ENCODE data around the gene WDR90.

WDR90 gene

DNA sequence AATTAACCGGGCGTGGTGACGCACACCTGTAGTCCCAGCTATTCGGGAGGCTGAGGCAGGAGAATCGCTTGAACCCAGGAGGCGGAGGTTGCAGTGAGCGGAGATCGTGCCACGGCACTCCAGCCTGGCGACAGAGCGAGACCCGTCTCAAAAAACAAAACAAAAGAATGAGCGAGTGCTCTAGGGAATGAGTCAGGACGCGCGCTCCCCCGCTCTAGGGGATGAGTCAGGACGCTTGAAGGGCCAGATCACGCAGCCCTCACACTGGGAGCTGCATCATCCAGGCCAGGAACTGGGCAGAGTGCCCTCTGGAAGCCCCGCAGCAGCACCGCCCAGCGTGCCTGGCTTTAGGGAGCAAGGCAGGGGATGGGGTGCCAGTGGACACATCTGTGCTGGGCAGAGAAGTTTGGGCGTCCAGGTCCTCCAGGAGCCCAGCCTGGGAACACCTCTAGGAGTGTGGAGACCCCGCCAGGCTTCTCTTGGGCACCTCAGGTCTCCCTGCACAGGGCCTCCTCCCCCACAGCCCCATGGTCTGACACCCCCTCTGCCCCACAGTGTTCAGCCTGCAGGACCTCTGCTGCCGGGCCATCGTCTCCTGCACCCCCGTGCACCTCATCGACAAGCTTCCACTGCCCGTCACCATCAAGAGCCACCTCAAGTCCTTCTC is 22.2 kb upstream of the WDR90 start:
- no peak for DNase-seq

DNA sequence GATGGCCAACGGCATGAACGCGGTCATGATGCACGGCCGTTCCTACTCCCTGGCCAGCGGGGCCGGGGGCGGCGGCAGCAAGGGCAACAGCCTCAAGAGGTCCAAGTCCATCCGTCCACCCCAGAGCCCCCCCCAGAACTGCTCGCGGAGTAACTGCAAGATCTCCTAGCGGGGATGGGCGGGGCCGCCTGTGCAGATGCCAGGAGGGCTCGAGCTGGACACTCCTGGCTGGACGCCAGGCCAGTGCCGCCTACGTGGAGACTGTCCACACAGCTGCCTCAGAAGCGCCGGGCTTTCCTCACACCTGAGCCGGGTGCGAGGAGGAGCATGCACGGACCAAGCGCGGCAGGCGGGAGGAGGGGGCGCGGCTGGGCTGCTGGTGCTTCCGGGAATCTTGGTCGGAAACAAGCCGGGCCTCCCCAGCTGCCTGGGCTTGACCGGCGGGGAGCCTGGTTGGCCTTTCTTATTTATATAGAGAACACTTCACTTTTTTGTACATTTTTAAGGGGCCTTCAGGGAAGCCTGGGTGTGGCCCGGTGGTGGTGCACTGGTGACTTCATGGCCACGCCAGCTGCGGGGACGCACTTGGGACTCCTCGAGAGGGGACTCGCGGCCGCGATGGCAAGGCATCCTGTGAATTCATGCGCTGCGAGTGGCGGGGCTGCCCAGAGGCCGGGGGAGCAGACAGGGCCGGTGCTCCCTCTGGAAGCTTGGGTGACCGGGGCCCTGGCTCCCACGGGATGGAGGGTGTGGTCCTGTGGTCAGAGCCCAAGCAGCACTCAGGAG is 21.5 kb upstream of the WDR90 start:
- no peak for DNase-seq

DNA sequence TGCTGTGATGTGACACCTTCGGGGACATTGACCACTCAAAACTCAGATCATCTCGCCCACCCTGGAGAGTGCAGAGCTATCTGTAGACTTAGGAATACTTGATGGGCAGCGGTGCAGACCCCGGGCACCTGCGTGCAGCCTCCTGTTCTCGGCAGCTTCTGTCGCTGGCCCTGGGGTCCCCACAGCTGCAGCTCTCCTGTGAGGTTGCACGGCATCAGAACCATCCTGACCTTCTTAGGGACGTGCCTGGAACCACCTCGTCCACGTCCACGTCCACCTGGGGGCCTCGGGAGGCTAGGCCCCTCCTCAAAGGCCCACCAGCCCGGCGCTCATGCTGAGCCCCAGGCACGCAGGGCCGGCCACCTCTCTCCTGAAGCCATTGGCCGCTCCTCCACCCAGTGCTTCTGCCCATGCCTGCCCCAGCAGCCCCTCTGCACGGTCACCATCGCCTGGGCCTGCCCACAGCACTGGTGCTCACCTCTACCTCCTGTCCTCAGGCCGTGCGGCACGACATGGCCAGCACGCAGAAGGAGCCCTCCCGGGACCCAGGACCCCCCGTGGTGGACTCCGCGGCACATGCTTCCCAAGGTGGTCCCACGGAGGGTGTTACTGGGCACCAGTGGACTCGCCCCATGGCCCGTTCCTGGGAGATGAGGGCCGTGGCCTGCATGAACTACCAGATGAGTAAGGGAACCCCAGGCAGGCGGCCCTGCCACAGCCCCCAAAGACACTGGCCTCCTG is 20.7 kb upstream of the WDR90 start:
- no peak for DNase-seq

DNA sequence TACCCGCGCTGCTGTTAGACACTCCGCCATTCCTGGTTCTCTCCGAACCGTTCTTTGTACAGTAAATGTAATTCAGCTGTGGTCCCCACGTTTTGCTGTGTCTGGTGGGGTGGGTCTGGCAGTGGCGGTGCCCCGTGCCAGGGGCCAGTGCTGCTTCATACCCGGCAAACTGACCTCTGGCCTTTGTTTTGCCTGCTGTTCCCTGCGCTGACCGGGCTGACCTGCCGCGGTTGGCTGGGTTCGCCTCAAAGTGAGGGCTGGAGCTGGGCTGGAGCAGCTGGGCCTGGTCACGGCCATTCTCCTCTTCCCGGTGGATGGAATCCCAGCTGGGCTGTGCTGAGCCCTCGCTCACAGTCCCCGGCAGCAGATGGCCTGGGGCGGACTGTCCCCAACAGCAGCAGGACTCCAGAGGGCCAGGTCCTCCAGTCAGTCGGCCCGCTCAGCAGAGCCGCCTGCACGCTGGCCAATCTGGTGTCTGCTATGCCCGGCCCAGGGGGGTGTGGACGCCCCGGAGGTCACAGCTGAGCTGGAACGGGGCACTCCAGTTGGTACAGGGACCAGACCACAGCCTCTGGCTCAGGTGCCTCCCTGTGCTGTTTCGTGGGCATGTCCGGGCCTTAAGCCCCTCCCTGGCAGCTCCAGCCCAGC is 19.9 kb upstream of the WDR90 start:
- DNase-seq, result no peak

DNA sequence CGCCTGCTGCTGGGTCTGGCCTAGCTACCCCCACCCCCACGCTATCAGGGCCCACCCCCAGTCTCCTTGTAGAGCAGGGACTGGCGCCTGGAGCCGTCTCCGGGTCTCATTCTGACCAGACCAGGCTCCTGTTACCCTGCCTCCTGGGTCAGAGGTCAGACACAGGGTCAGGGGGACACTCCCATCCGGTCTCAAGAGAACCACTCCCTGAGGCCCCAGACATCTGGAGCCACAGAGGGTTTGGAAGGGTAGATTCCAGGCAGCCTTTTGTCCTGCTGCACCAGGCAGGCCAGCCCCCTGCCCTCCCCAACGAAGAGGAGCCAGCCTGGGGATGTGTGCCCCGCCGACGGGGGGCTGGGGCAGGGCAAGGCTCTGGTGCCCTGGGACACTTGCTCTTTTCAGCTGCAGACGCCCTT is 19.3 kb upstream of the WDR90 start:
- no peak for DNase-seq

DNA sequence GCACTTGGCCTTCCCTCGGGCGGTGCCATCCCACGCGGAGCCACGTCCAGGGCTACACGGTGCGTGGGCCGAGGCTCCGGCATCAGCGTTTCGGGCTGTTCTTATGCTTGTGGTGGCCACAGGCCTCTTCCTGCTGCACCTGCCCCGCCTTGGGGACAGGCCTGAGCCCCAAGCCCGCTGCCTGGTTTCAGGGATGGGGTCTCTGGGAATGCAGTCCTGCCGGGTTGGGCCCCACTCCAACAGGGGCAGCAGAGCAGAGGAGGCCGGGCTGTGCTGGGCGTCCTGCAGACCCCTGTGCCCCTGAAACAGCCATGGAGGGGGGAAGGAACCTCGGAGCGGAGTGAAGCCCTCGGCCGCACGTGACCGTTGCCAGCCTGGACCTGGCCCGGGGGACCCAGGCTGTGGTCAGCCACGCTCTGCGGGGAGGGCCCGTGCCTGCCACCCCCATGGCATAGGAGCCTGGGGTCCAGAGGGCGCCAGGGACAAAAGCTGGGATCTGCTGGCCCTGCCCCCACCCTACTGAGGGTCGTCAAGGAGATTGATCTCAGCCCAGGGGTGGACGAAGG is 18.8 kb upstream of the WDR90 start:
- no peak for DNase-seq

DNA sequence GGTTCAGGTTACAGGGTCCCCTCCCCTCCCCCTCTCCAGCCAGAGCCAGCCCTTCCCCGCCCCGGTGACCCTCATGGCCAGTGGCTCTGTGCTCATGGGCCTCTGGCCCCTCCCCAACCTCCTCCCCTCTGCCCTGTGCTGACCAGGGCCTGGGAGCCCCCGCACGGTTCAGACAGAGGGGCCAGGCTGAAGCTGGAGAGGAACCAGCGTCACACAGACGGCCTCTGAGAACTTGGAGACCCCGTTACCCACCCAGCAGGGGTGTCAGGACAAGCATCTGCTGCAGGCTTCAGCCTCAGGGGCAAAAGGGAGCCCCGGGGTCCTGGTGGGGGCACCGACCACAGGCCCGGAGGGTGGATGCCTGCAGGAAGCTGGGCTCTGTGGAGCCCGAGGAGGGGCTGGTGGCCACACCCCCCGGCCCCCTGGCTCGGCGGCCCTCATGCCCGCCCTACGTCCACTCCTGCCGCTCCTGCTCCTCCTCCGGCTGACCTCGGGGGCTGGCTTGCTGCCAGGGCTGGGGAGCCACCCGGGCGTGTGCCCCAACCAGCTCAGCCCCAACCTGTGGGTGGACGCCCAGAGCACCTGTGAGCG is 18.3 kb upstream of the WDR90 start, which contains the start of gene WFIKKN1:
WFIKKN1 (plus strand) TSS at position 171 of the 591 bp plus-strand sequence; CDS start at position 440, 269 bp downstream.
- no peak for DNase-seq

DNA sequence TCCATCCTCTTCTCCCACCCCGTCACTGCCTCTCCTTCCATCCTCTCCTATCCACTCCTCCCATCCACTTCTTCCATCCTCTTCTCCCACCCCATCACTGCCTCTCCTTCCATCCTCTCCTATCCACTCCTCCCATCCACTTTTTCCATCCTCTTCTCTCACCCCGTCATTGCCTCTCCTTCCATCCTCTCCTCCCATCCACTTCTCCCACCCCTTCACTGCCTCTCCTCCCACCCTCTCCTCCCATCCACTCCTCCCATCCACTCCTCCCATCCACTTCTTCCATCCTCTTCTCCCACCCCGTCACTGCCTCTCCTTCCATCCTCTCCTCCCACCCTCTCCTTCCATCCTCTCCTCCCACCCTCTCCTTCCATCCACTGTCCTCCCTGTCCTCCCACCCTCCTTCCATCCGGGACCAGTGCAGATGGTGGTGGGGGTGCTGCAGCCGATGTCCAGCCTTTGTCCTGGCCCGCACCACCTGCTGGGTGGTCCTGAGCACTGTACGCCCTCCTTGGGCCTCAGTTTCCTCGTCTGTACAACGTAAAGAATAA is 17.3 kb upstream of the WDR90 start:
- no peak for DNase-seq

DNA sequence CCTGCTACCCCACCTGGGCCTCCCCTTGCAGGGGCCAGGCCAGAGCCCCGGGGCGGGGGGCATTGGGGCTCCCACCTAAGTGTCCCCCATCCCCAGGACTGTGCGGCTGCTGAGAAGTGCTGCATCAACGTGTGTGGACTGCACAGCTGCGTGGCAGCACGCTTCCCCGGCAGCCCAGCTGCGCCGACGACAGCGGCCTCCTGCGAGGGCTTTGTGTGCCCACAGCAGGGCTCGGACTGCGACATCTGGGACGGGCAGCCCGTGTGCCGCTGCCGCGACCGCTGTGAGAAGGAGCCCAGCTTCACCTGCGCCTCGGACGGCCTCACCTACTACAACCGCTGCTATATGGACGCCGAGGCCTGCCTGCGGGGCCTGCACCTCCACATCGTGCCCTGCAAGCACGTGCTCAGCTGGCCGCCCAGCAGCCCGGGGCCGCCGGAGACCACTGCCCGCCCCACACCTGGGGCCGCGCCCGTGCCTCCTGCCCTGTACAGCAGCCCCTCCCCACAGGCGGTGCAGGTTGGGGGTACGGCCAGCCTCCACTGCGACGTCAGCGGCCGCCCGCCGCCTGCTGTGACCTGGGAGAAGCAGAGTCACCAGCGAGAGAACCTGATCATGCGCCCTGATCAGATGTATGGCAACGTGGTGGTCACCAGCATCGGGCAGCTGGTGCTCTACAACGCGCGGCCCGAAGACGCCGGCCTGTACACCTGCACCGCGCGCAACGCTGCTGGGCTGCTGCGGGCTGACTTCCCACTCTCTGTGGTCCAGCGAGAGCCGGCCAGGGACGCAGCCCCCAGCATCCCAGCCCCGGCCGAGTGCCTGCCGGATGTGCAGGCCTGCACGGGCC is 16.5 kb upstream of the WDR90 start:
- DNase-seq, result no peak

DNA sequence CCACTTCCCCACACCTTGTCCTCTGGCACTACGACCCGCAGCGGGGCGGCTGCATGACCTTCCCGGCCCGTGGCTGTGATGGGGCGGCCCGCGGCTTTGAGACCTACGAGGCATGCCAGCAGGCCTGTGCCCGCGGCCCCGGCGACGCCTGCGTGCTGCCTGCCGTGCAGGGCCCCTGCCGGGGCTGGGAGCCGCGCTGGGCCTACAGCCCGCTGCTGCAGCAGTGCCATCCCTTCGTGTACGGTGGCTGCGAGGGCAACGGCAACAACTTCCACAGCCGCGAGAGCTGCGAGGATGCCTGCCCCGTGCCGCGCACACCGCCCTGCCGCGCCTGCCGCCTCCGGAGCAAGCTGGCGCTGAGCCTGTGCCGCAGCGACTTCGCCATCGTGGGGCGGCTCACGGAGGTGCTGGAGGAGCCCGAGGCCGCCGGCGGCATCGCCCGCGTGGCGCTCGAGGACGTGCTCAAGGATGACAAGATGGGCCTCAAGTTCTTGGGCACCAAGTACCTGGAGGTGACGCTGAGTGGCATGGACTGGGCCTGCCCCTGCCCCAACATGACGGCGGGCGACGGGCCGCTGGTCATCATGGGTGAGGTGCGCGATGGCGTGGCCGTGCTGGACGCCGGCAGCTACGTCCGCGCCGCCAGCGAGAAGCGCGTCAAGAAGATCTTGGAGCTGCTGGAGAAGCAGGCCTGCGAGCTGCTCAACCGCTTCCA is 15.7 kb upstream of the WDR90 start:
- DNase-seq, result no peak

DNA sequence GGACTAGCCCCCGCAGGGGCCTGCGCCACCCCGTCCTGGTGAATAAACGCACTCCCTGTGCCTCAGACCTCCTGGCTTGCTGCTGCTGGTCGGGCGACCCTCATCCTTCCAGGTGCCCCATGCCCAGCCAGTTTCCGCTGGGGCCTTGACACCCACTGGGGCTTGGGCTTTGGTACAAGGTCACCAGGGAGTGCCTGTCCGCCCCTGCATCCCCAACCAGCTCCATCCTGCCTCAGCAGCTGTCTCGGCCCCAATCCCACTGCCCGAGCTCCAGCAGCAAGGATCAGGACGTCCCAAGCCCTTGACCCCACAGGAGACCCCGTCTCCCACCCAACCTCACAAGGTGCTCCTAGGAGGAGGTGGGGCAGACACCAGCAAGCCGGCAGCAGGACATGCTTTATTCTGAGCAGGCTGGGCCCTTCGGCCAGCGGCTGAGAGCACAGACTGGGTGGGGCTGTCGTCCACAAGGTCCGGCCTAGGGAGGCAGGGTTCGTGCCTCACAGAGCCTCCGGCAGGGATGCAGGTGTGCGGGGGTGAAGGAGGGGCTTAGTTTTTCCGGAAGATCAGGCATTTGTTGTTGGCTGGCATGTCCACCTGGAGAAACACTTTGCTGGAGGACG is 15.0 kb upstream of the WDR90 start:
- no peak for DNase-seq

DNA sequence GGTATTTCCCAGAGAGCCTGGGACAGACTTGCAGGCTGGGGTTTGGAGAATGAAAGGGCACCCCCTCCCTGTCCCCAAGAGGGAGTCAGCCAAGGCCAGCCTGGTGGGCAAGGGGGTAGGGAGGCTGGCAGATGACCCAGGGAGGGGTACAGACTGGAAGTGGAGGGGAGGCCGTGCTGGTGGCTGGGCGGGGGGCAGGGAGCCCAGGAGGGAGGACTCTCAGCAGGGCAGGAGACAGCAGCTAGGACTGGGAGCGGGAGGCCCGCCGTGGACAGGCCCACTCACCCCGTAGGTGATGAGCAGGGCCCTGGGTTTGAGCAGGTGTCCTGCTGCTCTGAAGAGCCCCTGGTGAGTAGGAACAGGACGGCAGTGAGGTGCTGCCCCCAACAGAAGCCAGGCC is 14.2 kb upstream of the WDR90 start:
- no peak for DNase-seq

DNA sequence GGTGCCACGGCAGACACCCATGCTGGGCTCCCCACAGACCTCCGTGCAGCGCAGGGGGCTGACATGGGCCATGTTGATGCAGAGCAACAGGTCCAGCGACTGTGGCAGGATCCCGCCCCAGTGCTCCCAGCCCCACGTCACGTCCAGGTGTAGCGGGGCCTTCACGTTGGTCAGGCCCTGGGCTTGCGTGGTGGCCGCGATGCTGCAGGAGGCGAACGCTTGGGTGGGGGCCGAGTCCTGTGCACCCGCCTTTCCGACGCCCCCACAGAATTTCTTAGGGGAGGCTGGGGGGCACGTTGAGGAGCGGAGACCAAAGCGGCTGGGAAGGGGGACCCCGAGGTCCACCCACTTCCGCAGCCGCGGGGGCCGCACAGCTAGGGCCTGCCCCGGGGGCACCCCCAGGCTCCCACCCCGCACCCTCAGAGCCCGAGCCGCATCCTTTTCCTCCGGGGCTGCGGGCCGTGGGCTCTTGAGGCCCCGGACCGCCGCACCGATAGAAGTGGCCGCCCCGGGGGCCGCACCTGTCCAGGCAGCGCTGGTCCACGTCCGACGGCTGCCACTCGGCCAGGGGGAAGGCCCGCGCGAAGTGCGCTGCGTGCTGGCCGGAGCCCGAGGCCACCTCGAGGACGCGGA is 13.5 kb upstream of the WDR90 start:
- DNase-seq, result no peak

DNA sequence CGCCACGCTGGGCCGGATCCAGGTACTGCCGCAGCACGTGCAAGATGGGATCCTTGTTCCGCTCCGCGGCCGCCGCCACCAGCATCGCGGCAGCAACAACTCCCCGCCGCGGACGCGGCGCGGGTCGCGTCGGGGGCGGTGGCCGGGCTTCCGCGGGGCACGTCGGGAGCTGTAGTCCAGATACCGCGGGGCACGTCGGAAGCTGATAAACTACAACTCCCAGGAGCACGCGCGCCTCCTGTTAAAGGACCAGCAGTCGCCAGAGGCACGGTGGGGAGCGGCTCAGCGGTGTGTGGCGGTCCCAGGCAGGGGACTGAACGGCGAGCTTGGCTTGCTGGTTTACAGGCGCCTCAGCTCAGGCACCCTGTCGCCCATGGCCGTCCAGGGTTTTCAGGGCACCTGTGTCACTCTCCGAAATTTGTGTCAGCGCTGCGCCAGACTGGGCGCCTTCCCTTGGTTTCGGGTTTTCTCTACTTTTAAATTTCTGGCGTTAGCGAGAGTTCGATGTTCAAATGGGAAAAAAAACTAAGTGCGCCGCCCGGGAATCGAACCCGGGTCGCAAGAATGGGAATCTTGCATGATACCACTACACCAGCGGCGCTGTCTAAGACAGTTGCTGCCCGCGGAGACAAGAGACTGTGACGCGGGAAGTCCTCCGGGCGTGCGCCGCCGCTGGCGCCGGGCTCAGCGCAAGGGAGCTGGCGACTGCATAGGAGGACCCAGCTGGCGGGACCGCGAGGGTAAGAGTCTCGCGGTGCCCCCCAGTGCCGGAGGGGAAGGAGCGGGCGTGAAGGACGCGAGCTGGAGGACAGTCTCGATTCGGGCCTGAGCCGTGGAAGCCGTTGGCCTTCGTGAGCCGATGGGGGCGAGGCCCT is 12.7 kb upstream of the WDR90 start, which contains the start of gene METTL26:
METTL26 (minus strand) TSS at position 100 of the 875 bp plus-strand sequence; CDS start at position 85, 15 bp downstream.
- DNase-seq, result peak; percentile 88

DNA sequence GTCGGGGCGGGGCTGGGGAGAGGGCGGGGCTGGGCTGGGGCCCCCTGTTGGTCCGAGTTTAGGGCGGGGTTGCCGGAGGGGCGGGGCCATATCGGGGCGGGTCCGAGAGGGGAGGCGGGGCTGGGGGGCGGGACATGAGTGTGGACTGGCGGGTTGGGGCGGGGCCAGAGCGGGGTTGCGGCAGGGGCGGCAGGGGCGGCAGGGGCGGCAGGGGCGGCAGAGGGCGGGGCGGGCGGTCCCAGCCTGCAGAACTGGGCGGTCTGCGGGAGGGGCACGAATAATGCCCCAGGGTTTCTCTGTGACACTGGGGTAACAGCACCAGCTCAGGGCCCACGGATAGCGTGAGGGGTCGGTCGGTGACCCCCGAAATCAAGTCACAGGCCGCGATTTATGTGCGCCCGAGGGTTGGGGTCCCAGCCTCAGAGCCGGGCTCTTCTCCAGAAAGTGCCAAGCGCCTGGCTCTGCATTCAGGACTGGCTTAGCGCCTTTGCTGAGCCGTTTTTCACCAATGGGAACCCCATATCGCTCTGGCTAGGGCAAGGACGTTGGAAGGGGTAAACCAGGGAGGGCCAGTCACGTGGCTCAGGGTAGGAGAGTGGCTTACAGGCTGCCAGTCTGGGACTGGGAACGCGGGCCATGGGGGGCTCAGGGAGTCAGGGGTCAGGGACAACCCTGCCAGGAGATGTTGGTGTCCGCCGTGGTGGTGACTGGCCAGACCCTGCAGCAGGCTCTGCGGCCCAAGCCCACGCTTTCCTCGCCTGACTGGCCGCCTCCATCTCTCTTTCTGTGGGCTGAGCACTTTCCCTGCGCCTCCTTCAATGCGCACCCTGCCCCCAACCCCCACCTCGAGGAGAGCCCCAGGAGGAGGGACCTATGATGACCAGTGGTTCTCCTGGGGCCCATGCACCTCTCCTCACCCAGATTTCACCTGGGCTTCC is 11.8 kb upstream of the WDR90 start:
- DNase-seq, result peak; percentile 92

DNA sequence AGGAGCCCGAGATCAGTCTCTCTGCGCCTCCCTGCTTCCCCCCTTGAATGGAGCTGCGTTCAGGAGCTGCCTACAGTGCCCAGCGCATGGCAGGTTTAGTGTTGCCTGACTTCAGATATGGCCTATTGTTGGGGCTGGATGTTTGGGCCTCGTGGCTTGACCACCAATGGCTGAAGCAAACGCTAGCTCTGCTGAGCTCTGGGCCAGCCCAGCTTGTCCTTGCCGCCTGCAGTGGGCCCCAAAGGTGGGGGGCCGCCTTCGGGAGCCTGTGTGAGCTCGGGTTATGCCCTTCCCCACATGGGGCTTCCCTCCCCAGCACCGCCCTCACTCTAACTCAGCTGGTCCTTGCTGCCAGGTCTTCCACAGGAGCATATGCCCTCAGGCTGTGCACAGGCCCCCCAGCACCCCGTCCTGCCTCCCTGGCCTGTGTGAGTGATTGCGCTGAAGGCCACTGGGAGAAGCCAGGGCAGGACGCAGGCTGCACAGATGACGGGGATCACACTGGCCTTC is 11.1 kb upstream of the WDR90 start:
- no peak for DNase-seq

DNA sequence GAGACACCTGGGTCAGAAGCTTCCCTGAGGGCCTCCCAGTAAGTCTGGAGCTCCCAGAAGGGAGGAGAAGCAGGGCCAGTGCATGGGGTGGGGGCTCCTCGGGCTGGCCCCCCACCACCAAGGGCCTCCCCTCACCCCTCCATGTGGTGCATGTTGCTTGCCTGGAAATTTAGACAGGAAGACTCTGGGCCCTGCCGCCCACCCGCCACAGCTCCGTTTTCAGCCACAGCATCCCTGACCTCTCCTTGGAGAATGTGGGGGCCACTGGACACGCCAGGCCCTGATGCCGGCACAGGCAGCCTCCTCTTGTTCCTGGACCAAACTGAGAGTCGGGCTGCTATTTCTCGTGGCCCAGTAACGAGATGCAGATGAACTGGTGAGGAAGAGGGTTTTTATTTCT is 10.3 kb upstream of the WDR90 start:
- DNase-seq, result no peak

All from T-helper 9 cell (primary cell).